ENCODE results near the gene NEK6. TPM values are rescaled to one million over a fixed set of nuclear protein-coding genes. Genes with fewer than 3 reads are reported as not detected.

Gene NEK6
- total and polyA plus RNA-seq, 4 donors = 19.0 to 86.2 (median 53.1) TPM

GRCh38 chr9:124307379-124308030, 49.8 kb downstream of the NEK6 start:
- no peak overlapping the region for H3K27ac ChIP-seq (ENCODE audit: low read depth in 1 of 2, low read length in 1 of 2)
- peaks cover 0 to 11% (median 0%) of the 10 kb centered on the region in 5 donors for H3K4me1 ChIP-seq (ENCODE audit: control insufficient read depth in 5 of 5, insufficient read depth in 5 of 5, low read length in 5 of 5)
- H3K36me3 ChIP-seq (ENCODE audit: control insufficient read depth in 4 of 4, insufficient read depth in 4 of 4, low read length in 4 of 4) = peaks cover 0 to 33% (median 10%) of the 10 kb centered on the region in 4 donors
- H3K9ac ChIP-seq (ENCODE audit: insufficient read depth in 1 of 2, low read length in 2 of 2) = no peak overlapping the region
- no peaks in the 10 kb centered on the region for H3K9me3 ChIP-seq (ENCODE audit: control insufficient read depth in 4 of 4, insufficient read depth in 3 of 4, low read length in 3 of 4)
- no peak overlapping the region for H3K4me3 ChIP-seq
- ATAC-seq (ENCODE audit: insufficient read depth, low FRiP score) (no peak), DNase-seq (no peak)
- H3K27me3 ChIP-seq (ENCODE audit: control insufficient read depth in 3 of 3, insufficient read depth in 3 of 3, low read length in 2 of 3) = no peaks in the 10 kb centered on the region
- no peak for TF ChIP-seq CTCF (IDR thresholded peaks at IDR 0.05; ENCODE audit: control extremely low read depth, extremely low read depth)
- 91 to 93% methylated on average over 24 of the region's 24 CpGs for WGBS, 2 donors

DNA sequence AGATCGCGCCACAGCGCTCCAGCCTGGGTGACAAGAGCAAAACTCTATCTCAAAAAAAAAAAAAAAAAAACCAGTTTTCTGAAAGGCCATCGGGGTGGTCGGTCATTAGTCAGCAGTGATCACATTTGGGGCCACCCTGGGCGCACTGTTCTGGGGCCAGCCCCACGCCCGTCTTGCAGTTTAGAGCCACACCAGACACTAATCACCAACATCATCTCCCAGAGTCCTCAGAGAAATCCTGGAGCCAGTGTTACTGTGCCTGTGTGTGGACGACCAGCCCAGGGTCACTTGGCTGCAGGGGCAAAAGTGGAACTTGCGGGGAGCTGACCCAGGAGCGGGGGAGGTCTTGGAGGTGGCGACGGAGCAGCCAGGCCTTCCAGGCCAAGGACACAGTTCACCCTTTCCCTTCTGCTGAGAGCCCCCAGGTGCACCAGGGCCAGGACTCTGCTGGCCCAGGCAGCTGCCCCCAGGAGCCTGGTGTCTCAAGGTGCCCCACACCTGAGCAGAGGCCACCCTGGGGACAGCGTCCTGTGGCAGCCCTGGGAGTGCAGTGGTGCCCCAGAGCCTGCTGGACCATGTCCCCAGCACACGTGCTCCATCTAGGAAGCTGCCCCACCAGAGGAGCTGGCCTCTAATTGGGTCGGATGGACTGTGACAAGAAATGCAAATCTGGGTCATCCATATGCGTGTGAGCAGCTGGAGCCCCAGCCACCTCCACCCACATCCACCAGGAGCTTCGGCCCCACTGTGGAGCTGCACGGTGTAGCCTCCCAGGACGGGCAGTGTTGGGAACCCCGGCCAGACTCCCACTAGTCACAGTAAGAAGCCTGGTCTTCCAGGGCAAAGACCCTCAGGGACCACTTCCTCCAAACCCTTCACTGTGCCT, 51.1 kb downstream of the NEK6 start:
- H3K27me3 ChIP-seq (ENCODE audit: control insufficient read depth in 3 of 3, insufficient read depth in 3 of 3, low read length in 2 of 3) = no peaks in the 10 kb centered on the region
- no peak for ATAC-seq (ENCODE audit: insufficient read depth, low FRiP score)
- no peak for DNase-seq

GRCh38 chr9:124309667-124310084, 51.9 kb downstream of the NEK6 start:
- Histone ChIP-seq H3K4me1 (ENCODE audit: control insufficient read depth in 5 of 5, insufficient read depth in 5 of 5, low read length in 5 of 5) (peaks cover 0 to 11% (median 0%) of the 10 kb centered on the region in 5 donors), H3K9me3 (ENCODE audit: control insufficient read depth in 4 of 4, insufficient read depth in 3 of 4, low read length in 3 of 4) (no peaks in the 10 kb centered on the region), H3K4me3 (no peak overlapping the region), H3K27me3 (ENCODE audit: control insufficient read depth in 3 of 3, insufficient read depth in 3 of 3, low read length in 2 of 3) (no peaks in the 10 kb centered on the region), H3K9ac (ENCODE audit: insufficient read depth in 1 of 2, low read length in 2 of 2) (no peak overlapping the region), H3K36me3 (ENCODE audit: control insufficient read depth in 4 of 4, insufficient read depth in 4 of 4, low read length in 4 of 4) (peaks cover 0 to 43% (median 7%) of the 10 kb centered on the region in 4 donors), H3K27ac (ENCODE audit: low read depth in 1 of 2, low read length in 1 of 2) (no peak overlapping the region)
- 83 to 87% methylated on average over 15 of the region's 15 CpGs for WGBS, 2 donors
- ATAC-seq (ENCODE audit: insufficient read depth, low FRiP score) (no peak), DNase-seq (no peak)
- TF ChIP-seq CTCF (IDR thresholded peaks at IDR 0.05; ENCODE audit: control extremely low read depth, extremely low read depth) = no peak

More for the DNA sequence above, 51.1 kb downstream of the NEK6 start:
- no peak for TF ChIP-seq CTCF (IDR thresholded peaks at IDR 0.05; ENCODE audit: control extremely low read depth, extremely low read depth)
- Histone ChIP-seq H3K4me3 (no peak overlapping the region), H3K27ac (ENCODE audit: low read depth in 1 of 2, low read length in 1 of 2) (peak overlapping the region in 1 of 2 donors; percentile 13), H3K9ac (ENCODE audit: insufficient read depth in 1 of 2, low read length in 2 of 2) (no peak overlapping the region), H3K4me1 (ENCODE audit: control insufficient read depth in 5 of 5, insufficient read depth in 5 of 5, low read length in 5 of 5) (peaks cover 0 to 11% (median 0%) of the 10 kb centered on the region in 5 donors), H3K36me3 (ENCODE audit: control insufficient read depth in 4 of 4, insufficient read depth in 4 of 4, low read length in 4 of 4) (peaks cover 0 to 37% (median 7%) of the 10 kb centered on the region in 4 donors), H3K9me3 (ENCODE audit: control insufficient read depth in 4 of 4, insufficient read depth in 3 of 4, low read length in 3 of 4) (no peaks in the 10 kb centered on the region)
- 95% methylated on average over 21 of the region's 21 CpGs for WGBS, 2 donors
